GM10266 (cell line): ENCODE measurements around the gene STARD10.

ENCODE experiments used
- DNase-seq: peaks from one replicate; pipeline ENCODE4 v3.0.0; 2012; ENCODE audit errors: extremely low spot score
- TF ChIP-seq, protein P1 (sequence below): IDR thresholded peaks from 2 replicates; pipeline ENCODE4 v1.5.1; 2012; ENCODE audit warnings: mild to moderate bottlenecking, low read depth; ENCODE audit not compliant: control insufficient read depth, insufficient read depth; ENCODE audit errors: missing control alignments

Gene STARD10

DNA sequence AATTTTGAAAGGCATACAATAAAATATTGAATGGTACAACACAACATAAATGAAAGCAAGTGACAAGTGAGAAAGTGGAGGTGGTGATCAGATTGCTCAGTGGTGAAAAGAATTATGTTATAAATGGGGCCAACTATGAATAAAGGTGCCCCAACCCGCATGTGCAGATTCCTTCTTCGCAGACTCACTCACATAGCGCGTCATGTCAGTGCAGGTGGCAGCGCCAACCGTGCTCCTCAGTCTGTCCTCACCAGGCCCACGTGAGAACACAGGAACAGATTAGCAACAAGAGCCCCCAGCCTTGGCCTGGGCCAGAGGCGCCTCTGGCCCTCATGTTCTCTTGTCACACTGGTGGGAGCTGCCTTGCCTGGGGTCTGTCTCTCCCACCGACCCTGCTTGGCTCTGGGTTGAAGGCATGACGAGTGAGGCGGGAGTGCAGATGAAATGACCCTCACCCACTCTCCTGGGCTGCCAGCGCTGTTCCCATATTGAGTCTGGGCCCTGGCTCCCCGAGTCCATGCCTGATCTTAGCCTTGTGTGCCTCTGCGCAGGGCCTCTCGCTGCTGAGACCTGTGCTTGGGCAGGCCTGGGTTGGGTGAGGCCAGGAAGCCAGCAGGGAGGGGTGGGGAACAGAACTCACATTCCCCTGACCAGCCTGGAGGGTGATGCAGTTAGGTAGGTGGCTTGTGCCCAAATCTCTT lies 26.7 kb upstream of the STARD10 start:
- peak; percentile 11 for DNase-seq
- TF ChIP-seq, protein P1, sequence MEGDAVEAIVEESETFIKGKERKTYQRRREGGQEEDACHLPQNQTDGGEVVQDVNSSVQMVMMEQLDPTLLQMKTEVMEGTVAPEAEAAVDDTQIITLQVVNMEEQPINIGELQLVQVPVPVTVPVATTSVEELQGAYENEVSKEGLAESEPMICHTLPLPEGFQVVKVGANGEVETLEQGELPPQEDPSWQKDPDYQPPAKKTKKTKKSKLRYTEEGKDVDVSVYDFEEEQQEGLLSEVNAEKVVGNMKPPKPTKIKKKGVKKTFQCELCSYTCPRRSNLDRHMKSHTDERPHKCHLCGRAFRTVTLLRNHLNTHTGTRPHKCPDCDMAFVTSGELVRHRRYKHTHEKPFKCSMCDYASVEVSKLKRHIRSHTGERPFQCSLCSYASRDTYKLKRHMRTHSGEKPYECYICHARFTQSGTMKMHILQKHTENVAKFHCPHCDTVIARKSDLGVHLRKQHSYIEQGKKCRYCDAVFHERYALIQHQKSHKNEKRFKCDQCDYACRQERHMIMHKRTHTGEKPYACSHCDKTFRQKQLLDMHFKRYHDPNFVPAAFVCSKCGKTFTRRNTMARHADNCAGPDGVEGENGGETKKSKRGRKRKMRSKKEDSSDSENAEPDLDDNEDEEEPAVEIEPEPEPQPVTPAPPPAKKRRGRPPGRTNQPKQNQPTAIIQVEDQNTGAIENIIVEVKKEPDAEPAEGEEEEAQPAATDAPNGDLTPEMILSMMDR = no peak

DNA sequence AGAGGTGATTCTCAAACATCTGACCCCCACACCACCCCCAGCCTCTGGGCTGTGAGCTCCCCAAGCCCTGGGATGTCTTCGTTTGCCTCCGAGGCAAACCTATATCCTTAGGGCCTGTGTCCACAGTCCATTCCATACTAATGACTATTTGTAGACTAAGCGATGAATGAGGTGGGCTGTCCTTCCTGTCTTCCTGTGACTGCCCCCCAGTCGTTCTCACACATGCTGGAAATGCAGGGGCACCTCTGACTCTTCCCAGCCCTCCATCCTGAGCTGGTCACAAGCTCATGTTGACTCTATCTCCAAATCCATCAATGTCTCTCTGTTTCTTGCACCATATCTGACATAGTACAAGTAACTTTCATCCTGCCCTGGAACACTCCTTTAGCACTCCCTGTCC lies 25.1 kb upstream of the STARD10 start:
- DNase-seq = no peak
- TF ChIP-seq, protein P1 = no peak

DNA sequence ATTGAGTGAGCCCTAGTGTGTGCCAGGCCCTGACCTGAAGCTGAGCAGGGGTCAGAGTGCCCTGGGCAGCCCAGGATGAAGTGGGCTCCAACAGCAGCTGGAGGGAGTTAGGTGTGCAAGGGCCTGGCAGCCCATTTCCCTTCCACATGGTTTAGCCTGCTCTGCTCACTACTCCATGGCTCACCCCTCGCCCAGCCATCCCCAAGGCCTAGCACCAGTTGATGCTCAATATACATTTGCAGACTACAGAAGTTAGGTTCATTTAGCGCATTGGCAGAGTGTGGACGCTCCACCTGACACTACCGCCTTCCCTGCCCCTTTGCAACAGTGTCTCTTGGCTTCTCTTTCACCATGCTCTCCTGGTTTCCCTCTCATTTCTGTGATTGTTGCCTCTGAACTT lies 24.1 kb upstream of the STARD10 start:
- TF ChIP-seq, protein P1 = no peak
- DNase-seq = no peak

DNA sequence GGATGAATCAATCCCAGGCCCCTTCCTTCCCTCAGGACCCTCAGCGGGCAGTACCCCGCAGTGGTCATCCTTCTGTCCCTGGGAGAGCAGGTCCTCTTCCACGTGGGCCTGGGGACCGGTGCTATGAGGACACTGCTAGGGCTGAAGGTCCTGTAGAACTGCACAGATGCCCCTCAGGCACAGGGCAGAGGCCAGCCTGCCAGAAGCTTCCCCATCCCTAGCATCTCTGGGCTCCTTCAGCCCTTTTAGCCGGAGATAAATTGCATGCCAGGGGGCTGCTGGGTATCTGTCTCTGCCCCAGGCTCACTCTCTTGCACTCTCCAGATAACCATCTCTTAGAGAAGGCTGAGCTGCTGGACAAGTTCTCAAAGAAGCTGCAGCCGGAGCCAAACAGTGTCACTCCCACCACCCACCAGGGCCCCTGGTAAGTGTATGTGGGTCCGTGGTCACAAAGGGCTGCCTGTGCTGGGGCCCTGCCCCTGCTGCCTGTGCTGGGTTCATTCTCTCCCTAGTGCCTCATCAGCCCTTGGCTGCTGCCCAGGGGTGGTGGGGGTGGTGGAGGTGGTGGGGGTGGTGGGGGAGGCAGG lies 22.6 kb upstream of the STARD10 start:
- peak; percentile 11 for DNase-seq
- TF ChIP-seq, protein P1 = no peak

DNA sequence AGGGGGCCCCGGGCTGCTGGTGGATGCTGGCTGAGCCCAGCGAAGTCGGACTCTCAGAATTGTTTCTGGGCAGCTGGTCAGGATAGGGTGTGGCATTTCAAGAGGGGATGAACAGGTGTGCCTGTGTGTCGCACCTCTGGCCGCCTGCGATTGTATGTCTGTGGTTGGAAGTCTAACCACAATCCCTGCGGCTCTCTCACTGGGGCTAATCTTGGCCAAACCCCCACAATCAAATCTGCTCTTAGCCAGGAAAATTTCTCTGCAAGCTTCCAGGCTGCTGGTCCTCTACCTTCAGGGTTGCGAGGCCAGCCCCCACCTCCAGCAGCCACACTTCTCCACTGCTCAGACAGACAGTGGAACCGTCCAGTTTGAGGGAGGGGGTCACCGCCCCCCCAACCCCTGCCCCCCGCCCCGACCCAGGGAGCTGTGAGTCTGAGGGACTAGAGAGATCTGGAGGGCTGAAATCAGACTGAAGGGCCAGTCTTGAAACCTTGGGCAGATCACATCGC lies 21.3 kb upstream of the STARD10 start:
- TF ChIP-seq, protein P1 = no peak
- DNase-seq = peak; percentile 14

DNA sequence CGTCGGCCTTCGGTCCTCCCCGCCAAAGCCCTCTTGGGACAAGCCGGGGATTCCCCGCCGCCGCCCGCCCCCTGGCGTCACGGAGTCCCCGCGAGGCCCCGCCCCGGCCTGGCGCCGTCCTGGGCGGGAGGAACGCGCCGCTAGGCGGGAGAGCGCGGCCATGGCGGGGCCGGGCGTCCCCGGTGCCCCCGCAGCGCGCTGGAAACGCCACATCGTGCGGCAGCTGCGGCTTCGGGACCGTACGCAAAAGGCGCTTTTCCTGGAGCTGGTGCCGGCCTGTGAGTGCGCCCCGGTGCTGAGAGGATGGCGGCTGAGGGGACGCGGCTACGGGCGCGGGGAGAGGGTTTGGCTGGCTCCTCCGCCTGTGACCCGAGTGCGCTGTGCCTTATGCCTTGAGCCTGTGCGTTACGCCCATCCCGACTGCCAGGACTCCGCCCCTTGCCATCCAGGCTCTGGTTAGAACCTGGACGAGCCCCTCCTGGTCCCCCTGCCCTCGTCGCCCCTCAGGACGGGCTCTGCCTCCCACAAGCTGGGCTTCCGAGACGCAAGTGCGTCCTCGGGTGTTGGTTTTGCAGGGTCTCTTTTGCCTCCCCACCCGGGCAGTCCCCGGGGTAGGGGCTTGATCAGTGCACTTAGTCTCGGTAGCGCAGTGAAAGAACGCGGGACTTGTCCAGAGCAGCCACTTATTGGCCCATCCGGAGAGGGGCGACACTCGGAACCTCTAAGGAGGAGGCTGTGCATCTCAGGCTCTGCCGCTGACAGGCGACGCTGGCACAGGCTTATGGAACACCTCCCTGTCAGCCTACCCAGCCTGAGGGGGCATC lies 20.7 kb upstream of the STARD10 start, which contains the start of gene ATG16L2:
Gene ATG16L2 (plus strand): TSS at position 126 of the 824 bp plus-strand sequence. CDS start 35 bp downstream, at position 161.
- DNase-seq = peak; percentile 96
- TF ChIP-seq, protein P1 = peak; percentile 25
